GM21390 (cell line): ENCODE results near the gene MRNIP.
A peak's percentile ranks its signal among the peaks of the same experiment; 100 is the strongest.
"Not testable (repeated sequence)": the region's sequence is repeated elsewhere in the genome, so short reads cannot be mapped to it uniquely, and the experiment has no call there.

Source experiments
- ATAC-seq: cut with Tn5 transposase; IDR thresholded peaks from one replicate; pipeline ENCODE4 v1.9.1; 2021; ENCODE audit not compliant: unreplicated experiment

Gene MRNIP

DNA sequence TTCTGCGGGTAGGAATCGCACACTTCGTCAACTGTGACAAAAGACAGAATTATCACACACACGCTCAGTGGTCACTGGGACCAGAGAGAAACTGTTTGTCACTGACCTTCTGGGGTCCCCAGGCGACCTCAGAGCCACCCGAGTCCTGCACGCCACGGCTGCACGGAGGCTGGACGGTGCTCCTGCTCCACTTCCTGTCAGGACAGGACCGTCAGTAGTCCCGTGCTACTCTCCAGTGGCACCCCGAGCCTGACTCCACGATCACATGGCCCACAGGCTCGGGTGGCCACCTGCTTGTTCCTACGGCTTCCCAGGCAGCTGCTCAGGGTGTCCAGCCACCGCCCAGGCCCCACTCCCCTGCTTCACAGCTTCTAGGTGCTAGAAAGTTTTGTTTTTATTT is 17.9 kb downstream of the MRNIP start:
- no peak for ATAC-seq

DNA sequence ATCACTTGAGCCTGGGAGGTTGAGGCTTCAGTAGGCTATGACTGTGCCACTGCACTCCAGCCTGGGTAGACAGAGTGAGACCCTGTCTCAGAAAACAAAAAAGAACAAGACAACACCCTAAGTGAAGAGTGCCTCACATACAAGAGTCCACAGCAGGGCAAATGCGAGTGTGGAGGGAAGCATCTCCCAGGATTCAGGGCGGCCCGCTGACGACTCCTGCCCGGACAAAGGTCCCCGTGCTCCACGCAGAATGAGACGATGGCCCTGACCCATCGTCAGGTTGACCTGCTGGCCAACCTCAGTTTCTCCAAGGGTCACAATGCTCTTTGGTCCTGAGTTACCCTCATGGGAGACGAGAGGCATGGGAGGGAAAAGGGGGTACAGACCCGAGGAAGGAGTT is 18.3 kb downstream of the MRNIP start:
- no peak for ATAC-seq

- ATAC-seq = no peak
Measured at GRCh38 chr5:179839328-179840256, 19.0 kb downstream of the MRNIP start.

DNA sequence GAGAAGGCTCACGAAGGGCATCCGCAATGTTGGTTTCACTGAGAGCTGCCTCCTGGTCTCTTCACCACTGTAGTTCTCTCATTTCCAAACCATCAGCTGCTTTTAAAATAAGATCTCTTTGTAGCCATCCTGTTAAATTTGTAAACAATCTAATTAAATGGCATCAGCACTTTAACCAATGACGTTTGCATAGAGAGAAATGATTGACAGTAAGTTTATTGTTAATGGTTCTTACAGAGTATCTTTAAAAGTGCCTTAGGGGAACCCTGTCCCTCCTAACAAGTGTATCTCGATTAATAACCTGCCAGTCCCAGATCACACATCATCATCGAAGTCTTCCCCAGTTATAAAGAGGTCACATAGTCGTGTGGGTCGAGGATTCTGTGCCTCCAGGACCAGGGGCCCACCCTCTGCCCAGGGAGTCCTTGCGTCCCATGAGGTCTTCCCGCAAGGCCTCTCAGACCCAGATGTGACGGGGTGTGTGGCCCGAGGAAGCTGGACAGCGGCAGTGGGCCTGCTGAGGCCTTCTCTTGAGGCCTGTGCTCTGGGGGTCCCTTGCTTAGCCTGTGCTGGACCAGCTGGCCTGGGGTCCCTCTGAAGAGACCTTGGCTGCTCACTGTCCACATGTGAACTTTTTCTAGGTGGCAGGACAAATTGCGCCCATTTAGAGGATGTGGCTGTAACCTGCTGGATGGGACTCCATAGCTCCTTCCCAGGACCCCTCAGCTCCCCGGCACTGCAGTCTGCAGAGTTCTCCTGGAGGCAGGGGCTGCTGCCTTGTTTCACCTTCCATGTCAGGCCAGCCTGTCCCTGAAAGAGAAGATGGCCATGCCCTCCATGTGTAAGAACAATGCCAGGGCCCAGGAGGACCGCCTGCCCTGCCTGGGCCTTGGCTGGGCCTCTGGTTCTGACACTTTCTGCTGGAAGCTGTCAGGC is 21.3 kb downstream of the MRNIP start:
- ATAC-seq = no peak

DNA sequence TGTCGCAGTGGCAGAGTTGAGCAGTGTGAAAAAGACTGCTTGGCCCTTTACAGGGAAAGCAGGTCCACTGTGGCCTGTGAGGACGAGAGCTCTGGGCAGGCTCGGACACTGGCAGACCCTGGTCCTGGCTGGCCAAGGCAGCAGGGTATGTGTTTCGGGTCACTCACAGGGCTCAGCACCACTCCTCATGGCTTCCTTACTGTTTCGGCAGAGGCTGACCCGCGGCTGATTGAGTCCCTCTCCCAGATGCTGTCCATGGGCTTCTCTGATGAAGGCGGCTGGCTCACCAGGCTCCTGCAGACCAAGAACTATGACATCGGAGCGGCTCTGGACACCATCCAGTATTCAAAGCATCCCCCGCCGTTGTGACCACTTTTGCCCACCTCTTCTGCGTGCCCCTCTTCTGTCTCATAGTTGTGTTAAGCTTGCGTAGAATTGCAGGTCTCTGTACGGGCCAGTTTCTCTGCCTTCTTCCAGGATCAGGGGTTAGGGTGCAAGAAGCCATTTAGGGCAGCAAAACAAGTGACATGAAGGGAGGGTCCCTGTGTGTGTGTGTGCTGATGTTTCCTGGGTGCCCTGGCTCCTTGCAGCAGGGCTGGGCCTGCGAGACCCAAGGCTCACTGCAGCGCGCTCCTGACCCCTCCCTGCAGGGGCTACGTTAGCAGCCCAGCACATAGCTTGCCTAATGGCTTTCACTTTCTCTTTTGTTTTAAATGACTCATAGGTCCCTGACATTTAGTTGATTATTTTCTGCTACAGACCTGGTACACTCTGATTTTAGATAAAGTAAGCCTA is 22.2 kb downstream of the MRNIP start:
- ATAC-seq = peak; percentile 56

DNA sequence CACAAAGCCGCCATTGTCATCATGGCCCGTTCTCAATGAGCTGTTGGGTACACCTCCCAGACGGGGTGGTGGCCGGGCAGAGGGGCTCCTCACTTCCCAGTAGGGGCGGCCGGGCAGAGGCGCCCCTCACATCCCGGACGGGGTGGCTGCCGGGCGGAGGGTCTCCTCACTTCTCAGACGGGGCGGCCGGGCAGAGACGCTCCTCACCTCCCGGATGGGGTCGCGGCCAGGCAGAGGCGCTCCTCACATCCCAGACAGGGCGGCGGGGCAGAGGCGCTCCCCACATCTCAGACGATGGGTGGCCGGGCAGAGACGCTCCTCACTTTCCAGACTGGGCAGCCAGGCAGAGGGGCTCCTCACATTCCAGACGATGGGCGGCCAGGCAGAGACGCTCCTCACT is 23.7 kb downstream of the MRNIP start:
- not testable (repeated sequence) for ATAC-seq

- ATAC-seq = no peak
Measured at GRCh38 chr5:179834120-179834519, 24.5 kb downstream of the MRNIP start.

DNA sequence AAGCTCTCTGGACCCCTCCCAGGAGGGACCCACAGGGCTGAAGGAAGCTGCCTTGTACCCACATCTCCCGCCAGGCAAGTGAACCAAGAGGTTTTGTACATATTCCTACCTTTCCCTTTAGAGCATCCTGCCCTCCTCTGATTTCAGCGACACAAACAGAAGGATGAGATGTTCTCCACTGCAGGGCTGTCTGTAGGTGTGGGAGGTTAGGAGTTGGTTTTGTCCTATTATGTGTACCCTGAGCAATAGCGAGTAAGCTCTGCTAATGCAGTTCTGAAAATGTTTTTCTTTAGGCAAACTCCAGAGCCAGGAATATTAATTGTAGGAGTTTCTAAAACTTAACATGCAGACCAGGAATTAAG is 24.9 kb downstream of the MRNIP start:
- ATAC-seq = no peak

DNA sequence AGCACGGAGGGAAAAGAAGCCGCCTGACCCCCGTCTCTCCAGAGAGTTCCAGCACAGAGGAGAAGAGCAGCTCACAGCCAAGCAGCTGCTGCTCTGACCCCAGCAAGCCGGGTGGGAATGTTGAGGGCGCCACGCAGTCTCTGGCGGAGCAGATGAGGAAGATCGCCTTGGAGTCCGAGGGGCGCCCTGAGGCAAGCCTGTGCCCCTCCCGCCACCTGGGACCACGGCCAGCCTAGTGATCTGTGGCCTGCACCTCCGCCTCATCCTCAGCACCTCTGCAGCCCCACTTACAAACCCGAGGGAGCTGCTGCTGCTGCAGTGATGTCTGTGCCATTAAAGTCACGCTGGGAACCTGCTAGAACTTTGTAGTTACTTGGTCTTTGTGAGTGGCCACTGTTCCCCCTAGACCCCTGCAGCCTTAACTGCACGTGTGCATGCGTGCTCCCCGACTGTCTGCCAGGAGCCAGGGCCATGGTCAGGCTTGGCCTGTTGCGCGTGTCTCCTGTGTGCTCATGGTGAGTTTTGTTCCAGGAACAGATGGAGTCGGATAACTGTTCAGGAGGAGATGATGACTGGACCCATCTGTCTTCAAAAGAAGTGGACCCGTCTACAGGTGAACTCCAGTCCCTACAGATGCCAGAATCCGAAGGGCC is 25.4 kb downstream of the MRNIP start:
- no peak for ATAC-seq

DNA sequence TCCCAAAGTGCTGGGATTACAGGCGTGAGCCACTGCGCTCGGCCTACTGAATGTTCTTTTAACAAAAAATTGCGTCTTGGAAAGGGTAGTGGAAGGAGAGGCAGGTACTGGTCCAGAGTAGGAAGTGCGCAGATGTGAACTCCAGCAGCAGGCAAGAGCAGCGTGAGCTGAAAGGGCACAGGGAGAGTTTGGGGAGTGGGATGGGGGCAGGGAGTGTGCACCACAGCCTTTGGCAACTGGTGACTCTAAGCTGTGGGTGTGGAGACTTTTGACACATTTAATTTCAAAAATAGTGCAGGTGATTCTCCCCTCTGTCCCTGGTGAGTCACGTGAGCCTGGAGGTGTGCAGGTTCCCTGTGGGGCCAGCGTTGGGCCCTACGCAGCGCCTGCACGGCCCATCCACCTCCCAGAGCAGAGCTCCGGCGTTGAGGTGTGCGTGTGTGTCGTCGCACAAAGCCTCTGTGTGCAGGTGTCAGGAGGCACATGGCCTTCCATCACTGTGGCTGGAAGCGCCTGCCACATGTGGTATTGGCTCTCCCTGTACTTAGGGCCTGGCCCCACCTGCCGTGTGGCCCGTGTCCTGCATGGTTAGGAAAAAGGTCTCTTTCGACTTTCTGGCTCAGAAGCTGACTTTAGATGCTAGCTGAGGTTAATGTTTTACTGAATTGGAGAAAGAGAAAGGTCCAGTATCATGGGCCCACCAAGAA is 26.4 kb downstream of the MRNIP start:
- no peak for ATAC-seq

- ATAC-seq = no peak
Measured at GRCh38 chr5:179830818-179831468, 27.7 kb downstream of the MRNIP start.

GRCh38 chr5:179829732-179830435 is 28.7 kb downstream of the MRNIP start:
- no peak for ATAC-seq

DNA sequence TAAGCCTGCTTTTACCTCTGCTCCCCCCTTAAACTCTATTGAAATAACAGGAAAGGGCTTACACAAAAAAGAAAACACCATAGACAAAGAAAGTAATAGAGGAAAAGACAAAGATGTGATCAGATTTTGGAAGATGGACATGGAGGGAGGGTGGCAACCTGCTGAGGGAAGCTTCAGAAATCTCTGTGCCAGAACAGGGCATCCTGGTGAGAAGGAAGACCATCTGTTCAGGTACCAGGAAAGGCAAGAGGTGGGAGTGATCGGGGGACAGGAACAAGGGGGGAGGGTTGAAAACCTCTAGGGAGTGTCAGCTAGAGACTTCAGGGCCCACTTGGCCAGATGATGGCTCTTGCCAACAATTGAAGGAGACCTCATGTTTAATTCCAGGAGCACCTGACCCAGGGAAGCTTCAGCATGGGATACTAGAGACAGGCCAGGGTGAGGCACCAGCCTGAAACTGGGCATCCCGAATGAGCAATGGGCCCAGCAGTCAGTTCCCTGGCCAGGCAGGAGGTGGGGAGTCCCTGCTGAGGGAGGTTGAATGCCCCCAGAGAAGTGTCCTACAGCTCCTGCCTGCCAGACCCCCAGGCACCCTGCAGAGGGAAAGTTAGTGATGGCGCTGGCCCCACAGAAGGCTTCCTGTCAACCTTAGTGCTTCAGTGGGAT is 29.7 kb downstream of the MRNIP start:
- ATAC-seq = no peak

GRCh38 chr5:179827680-179828079 is 30.9 kb downstream of the MRNIP start:
- no peak for ATAC-seq

DNA sequence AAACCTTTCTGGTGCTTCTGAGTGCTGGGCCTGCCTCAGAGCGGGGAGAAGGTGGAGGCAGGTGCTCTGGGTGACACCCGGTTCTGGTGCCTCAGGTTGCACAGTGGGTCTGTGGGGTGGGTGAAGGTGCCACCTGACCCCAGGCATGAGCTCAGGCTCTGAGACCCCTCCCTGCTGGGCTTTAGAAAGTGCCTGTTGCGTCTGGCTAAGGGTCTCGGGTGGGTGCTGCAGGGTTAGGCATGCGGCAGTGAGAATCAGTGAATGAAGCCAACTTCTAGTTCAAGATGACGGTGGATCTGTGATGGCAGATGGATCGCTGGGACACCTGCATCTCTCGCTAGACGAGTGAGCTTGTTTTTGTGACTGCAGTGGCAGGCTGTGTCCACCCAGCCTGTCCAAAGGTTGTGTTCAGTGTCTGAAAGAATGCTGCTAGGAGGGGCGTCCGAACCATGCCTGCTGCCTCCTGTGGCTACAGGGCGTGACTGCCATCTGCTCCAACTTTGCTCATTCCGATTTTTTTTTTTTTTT is 32.9 kb downstream of the MRNIP start:
- no peak for ATAC-seq

DNA sequence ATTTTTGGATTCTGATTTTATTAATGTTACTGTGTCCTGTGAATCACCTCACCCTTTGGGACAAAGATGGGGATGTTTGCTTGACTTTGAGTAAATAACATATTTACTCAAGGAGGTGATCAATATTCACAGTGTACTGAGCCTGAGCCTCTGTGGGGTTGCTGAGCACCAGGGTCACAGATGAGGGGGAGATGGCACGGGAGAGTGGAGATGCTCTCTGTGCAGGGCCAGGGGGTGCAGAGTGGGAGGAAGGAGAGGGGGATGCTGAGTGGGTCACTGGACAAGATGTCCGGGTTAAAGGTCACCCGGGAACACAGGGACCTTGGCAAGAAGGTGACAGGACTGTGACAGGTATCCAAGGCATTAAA is 33.9 kb downstream of the MRNIP start:
- no peak for ATAC-seq

- no peak for ATAC-seq
Measured at GRCh38 chr5:179823937-179824744, 34.5 kb downstream of the MRNIP start.
